B cell (primary cell): Measurements from ENCODE around the gene RPS15.

Source experiments
- EZH2 ChIP-seq: IDR thresholded peaks from 2 replicates; pipeline ENCODE4 v1.6.1; 2012; ENCODE audit warnings: borderline replicate concordance, low read depth, mild to moderate bottlenecking, moderate library complexity, low read length; ENCODE audit not compliant: insufficient read depth, poor library complexity, severe bottlenecking
- TF ChIP-seq, protein P1 (sequence below): fragments of 200-600 bp; IDR thresholded peaks from one replicate; pipeline ENCODE4 v1.8.0; 2022; ENCODE audit warnings: antibody characterized with exemption, mild to moderate bottlenecking

DNA sequence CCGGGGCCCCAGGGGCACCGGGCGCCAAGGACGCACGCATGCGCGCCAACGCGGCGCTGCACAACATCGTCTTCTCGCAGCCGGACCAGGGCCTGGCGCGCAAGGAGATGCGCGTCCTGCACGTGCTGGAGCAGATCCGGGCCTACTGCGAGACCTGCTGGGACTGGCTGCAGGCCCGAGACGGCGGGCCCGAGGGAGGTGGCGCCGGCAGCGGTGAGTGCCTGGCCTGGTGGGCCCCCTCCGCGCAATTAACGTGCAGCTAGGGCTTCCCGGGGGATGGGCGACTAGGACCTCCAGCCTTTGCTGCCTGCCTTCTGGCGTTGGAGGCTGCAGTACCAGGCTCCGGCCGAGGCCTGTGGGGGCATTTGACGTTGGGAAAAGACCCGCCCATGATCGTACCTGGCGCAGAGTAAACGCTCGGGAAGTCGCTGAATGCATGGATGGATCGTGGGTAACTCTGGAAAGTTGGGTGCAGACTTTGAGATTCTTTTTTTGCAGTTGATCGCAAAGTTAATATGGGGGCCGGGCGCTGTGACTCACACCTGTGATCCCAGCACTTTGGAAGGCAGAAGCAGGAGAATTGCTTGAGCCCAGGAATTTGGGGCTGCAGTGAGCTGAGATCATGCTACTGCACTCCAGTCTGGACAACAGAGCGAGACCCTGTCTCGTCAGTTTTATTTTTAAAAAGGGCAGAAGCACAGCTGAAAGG, 19.0 kb downstream of the RPS15 start:
- TF ChIP-seq, protein P1, sequence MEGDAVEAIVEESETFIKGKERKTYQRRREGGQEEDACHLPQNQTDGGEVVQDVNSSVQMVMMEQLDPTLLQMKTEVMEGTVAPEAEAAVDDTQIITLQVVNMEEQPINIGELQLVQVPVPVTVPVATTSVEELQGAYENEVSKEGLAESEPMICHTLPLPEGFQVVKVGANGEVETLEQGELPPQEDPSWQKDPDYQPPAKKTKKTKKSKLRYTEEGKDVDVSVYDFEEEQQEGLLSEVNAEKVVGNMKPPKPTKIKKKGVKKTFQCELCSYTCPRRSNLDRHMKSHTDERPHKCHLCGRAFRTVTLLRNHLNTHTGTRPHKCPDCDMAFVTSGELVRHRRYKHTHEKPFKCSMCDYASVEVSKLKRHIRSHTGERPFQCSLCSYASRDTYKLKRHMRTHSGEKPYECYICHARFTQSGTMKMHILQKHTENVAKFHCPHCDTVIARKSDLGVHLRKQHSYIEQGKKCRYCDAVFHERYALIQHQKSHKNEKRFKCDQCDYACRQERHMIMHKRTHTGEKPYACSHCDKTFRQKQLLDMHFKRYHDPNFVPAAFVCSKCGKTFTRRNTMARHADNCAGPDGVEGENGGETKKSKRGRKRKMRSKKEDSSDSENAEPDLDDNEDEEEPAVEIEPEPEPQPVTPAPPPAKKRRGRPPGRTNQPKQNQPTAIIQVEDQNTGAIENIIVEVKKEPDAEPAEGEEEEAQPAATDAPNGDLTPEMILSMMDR: no peak
- TF ChIP-seq EZH2: no peak
